MM.1S (cell line): ENCODE data around the gene GOLT1A.

ENCODE experiments used
- EZH2 ChIP-seq: fragments of 300-600 bp; sonication (generic); optimal IDR thresholded peaks from 2 replicates; pipeline ENCODE3; 2017; ENCODE audit warnings: low read depth, mild to moderate bottlenecking, antibody characterized with exemption, low read length, mixed read lengths
- EZH2phosphoT487 ChIP-seq: fragments of 300-600 bp; sonication (generic); IDR thresholded peaks from 2 replicates; pipeline ENCODE4 v1.6.1; 2018; ENCODE audit warnings: antibody characterized with exemption, low read length
- TF ChIP-seq, protein P1 (sequence below): fragments of 300-600 bp; sonication (generic); IDR thresholded peaks from 2 replicates; pipeline ENCODE4 v1.5.1; 2016; ENCODE audit warnings: antibody characterized with exemption, low read length, mixed read lengths

DNA sequence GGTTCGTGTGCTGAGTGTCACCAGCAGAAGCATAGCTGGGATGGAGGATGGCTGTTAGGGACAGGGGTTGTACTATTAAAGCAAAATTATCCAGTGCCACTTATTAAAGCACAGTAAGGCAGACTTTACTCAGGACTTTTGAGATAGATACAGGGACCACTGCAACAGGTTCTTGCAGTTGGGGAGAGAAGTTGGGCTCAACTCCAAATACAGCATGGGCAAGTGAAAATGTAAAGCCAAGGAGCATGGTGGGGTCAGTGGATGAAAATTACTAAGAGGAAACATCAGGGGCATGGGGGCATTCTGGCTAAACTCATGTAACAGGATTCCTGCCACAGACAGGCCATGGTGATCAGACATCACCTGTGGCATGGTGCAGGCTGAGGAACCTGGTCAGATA lies 32.7 kb downstream of the GOLT1A start:
- TF ChIP-seq, protein P1, sequence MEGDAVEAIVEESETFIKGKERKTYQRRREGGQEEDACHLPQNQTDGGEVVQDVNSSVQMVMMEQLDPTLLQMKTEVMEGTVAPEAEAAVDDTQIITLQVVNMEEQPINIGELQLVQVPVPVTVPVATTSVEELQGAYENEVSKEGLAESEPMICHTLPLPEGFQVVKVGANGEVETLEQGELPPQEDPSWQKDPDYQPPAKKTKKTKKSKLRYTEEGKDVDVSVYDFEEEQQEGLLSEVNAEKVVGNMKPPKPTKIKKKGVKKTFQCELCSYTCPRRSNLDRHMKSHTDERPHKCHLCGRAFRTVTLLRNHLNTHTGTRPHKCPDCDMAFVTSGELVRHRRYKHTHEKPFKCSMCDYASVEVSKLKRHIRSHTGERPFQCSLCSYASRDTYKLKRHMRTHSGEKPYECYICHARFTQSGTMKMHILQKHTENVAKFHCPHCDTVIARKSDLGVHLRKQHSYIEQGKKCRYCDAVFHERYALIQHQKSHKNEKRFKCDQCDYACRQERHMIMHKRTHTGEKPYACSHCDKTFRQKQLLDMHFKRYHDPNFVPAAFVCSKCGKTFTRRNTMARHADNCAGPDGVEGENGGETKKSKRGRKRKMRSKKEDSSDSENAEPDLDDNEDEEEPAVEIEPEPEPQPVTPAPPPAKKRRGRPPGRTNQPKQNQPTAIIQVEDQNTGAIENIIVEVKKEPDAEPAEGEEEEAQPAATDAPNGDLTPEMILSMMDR, result no peak
- no peak for TF ChIP-seq EZH2
- TF ChIP-seq EZH2phosphoT487, result no peak
